NB4 (cell line): Measurements from ENCODE around the gene SLC19A1.
"Not testable (repeated sequence)": the region's sequence is repeated elsewhere in the genome, so short reads cannot be mapped to it uniquely, and the experiment has no call there.

Experiments
- DNase-seq: peaks from one replicate; pipeline ENCODE4 v3.0.0; 2010; ENCODE audit warnings: low read depth
- H3K4me3 ChIP-seq: one replicate; pipeline ENCODE4 v1.5.1; 2011; ENCODE audit warnings: mild to moderate bottlenecking, low read depth, low read length, moderate library complexity
- CTCF ChIP-seq: IDR thresholded peaks from one replicate; pipeline ENCODE4 v1.5.1; 2012; ENCODE audit warnings: low read depth, low read length
- MAX ChIP-seq: IDR thresholded peaks from 2 replicates; pipeline ENCODE4 v1.6.1; 2011; ENCODE audit warnings: low read depth, low read length
- MYC ChIP-seq: IDR thresholded peaks from 2 replicates; pipeline ENCODE4 v1.6.1; 2011; ENCODE audit warnings: low read depth, low read length
- POLR2A ChIP-seq: IDR thresholded peaks from 2 replicates; pipeline ENCODE4 v1.6.1; 2011; ENCODE audit warnings: mild to moderate bottlenecking; ENCODE audit not compliant: insufficient read length; ENCODE audit errors: extremely low read depth

Gene SLC19A1

GRCh38 chr21:45528981-45529784 lies 13.1 kb downstream of the SLC19A1 start:
- no peak overlapping the region for H3K4me3 ChIP-seq
- DNase-seq, result no peak
- TF ChIP-seq MAX (peak; percentile 18; the same call in 1 of the 2 replicates), POLR2A (no peak), MYC (no peak), CTCF (no peak)

GRCh38 chr21:45528028-45528705 lies 14.1 kb downstream of the SLC19A1 start:
- no peak overlapping the region for H3K4me3 ChIP-seq
- no peak for DNase-seq
- TF ChIP-seq POLR2A (no peak), CTCF (no peak), MAX (no peak), MYC (no peak)

GRCh38 chr21:45527151-45527999 lies 14.9 kb downstream of the SLC19A1 start:
- DNase-seq, H3K4me3 ChIP-seq: not testable (repeated sequence)

- no peak for DNase-seq
- no peak for TF ChIP-seq MAX
- no peak for TF ChIP-seq MYC
- no peak for TF ChIP-seq CTCF
- TF ChIP-seq POLR2A, result no peak
- H3K4me3 ChIP-seq, result no peak overlapping the region
Measured at GRCh38 chr21:45525910-45526306, 16.3 kb downstream of the SLC19A1 start.

- no peak overlapping the region for H3K4me3 ChIP-seq
- no peak for DNase-seq
- TF ChIP-seq MAX (no peak), CTCF (no peak), MYC (no peak), POLR2A (no peak)
Measured at GRCh38 chr21:45525153-45525909, 16.9 kb downstream of the SLC19A1 start.

GRCh38 chr21:45524756-45525152 lies 17.5 kb downstream of the SLC19A1 start:
- H3K4me3 ChIP-seq, result no peak overlapping the region
- DNase-seq, result no peak
- TF ChIP-seq MAX (no peak), POLR2A (no peak), CTCF (no peak), MYC (no peak)
